PC-3 (cell line): ENCODE results near the gene ZBTB16. TPM values are rescaled to one million over a fixed set of nuclear protein-coding genes. Genes with fewer than 3 reads are reported as not detected.

Experiments
- ATAC-seq: fragments of 200-7000 bp; cut with Tn5 transposase; 2 replicates; pipeline ENCODE4 v1.9.1; 2020; ENCODE audit warnings: mild to moderate bottlenecking, moderate library complexity
- BruUV-seq: library from RNA; stranded (reverse); fragments of 400-500 nt; replicated peaks from 2 replicates; lab custom pipeline; 2021; lab: Mats Ljungman, UMichigan
- CTCF ChIA-PET: fragments of 300-600 bp; sonication (Branson Sonifier 250); formaldehyde crosslinking; loops from one replicate; lab custom pipeline; 2022; ENCODE audit warnings: antibody characterized with exemption; lab: Charles Lee
- POLR2A ChIA-PET: fragments of 300-600 bp; sonication (Branson Sonifier 250); formaldehyde crosslinking; loops from one replicate; lab custom pipeline; 2022; ENCODE audit warnings: antibody characterized with exemption; ENCODE audit not compliant: unreplicated experiment; lab: Charles Lee
- DNase-seq: peaks from one replicate; pipeline ENCODE4 v3.0.0-alpha.2; 2015
- H2AFZ ChIP-seq: fragments of 300-600 bp; sonication (generic); 2 replicates; pipeline ENCODE4 v1.6.0; 2016; ENCODE audit warnings: antibody characterized with exemption, low read length
- H3F3A ChIP-seq: fragments of 300-600 bp; sonication (generic); one replicate; pipeline ENCODE4 v1.6.0; 2017; ENCODE audit warnings: antibody characterized with exemption, low read length, control low read depth, mild to moderate bottlenecking; ENCODE audit not compliant: unreplicated experiment
- H3K27ac ChIP-seq: fragments of 300-600 bp; sonication (generic); 2 replicates; pipeline ENCODE4 v1.5.1; 2016; ENCODE audit warnings: mild to moderate bottlenecking, low read length
- H3K27me3 ChIP-seq: fragments of 300-600 bp; sonication (generic); 2 replicates; pipeline ENCODE4 v1.6.1; 2016; ENCODE audit warnings: low read length, mixed read lengths
- H3K36me3 ChIP-seq: fragments of 300-600 bp; sonication (generic); 2 replicates; pipeline ENCODE4 v1.6.1; 2016; ENCODE audit warnings: low read depth, mixed run types, low read length, mixed read lengths
- H3K4me1 ChIP-seq: fragments of 300-600 bp; sonication (generic); 2 replicates; pipeline ENCODE4 v1.5.1; 2016; ENCODE audit warnings: low read length; ENCODE audit not compliant: insufficient read depth
- H3K4me2 ChIP-seq: fragments of 300-600 bp; sonication (generic); 2 replicates; pipeline ENCODE4 v1.6.0; 2016; ENCODE audit warnings: low read length
- H3K4me3 ChIP-seq: fragments of 300-600 bp; sonication (generic); 2 replicates; pipeline ENCODE4 v1.5.1; 2016; ENCODE audit warnings: mild to moderate bottlenecking, low read length, mixed read lengths
- H3K79me2 ChIP-seq: fragments of 300-600 bp; sonication (generic); 2 replicates; pipeline ENCODE4 v1.6.1; 2017; ENCODE audit warnings: low read length, mixed read lengths
- H3K9ac ChIP-seq: fragments of 300-600 bp; sonication (generic); 2 replicates; pipeline ENCODE4 v1.6.0; 2016; ENCODE audit warnings: mild to moderate bottlenecking, low read length
- H3K9me2 ChIP-seq: fragments of 300-600 bp; sonication (generic); replicated peaks from 2 replicates; pipeline ENCODE4 v1.6.1; 2016; ENCODE audit warnings: mixed run types, low read length, mixed read lengths
- H3K9me3 ChIP-seq: fragments of 300-600 bp; sonication (generic); 2 replicates; pipeline ENCODE4 v1.6.1; 2016; ENCODE audit warnings: low read length, mixed read lengths
- H4K20me1 ChIP-seq: fragments of 300-600 bp; sonication (generic); 2 replicates; pipeline ENCODE4 v1.6.1; 2016; ENCODE audit warnings: low read length, mixed read lengths
- CTCF ChIP-seq: fragments of 300-600 bp; sonication (generic); conservative IDR thresholded peaks from 2 replicates; pipeline ENCODE4 v1.5.1; 2017; ENCODE audit warnings: antibody characterized with exemption, low read depth, mild to moderate bottlenecking, low read length
- EZH2 ChIP-seq: fragments of 300-600 bp; sonication (generic); IDR thresholded peaks from one replicate; pipeline ENCODE4 v1.6.1; 2017; ENCODE audit warnings: antibody characterized with exemption, mild to moderate bottlenecking, low read length; ENCODE audit not compliant: unreplicated experiment
- EZH2phosphoT487 ChIP-seq: fragments of 300-600 bp; sonication (generic); IDR thresholded peaks from 2 replicates; pipeline ENCODE4 v1.6.1; 2018; ENCODE audit warnings: mild to moderate bottlenecking, antibody characterized with exemption, low read length, borderline replicate concordance
- intact Hi-C: fragments of 100-400 bp; cut with micrococcal nuclease; formaldehyde crosslinking; loops from 2 replicates; pipeline ENCODE4 v1.9.0; 2023
- total RNA-seq: library from RNA; depleted of rRNA; stranded (reverse); fragments of >200 nt; gene quantifications from 2 replicates; pipeline ENCODE4 v1.2.3, GENCODE V29; 2014

Gene ZBTB16
- total RNA-seq, 1 experiment from 2014 or later = not detected

GRCh38 chr11:114019046-114019445 lies 40.5 kb upstream of the ZBTB16 start:
- DNase-seq (no peak), ATAC-seq (no peak)
- Histone ChIP-seq H4K20me1 (no peaks in the 10 kb centered on the region), H3K4me2 (no peak overlapping the region), H3K27ac (no peak overlapping the region), H3K4me3 (no peak overlapping the region), H3K27me3 (peaks cover 3% of the 10 kb centered on the region; the same call in 1 of the 2 replicates), H3K9me3 (no peaks in the 10 kb centered on the region), H3F3A (no peaks in the 10 kb centered on the region), H3K79me2 (no peaks in the 10 kb centered on the region), H3K9ac (no peak overlapping the region), H3K9me2 (no peaks in the 10 kb centered on the region), H3K36me3 (no peaks in the 10 kb centered on the region), H2AFZ (no peak overlapping the region), H3K4me1 (no peaks in the 10 kb centered on the region)
- intact Hi-C loops = no loop called here
- POLR2A ChIA-PET = no interaction called here
- no peak for TF ChIP-seq EZH2
- TF ChIP-seq CTCF = no peak
- TF ChIP-seq EZH2phosphoT487 = no peak
- CTCF ChIA-PET = no interaction called here
- BruUV-seq = no TSS peak

GRCh38 chr11:114019574-114019973 lies 39.9 kb upstream of the ZBTB16 start:
- no peak overlapping the region for H3K4me3 ChIP-seq
- intact Hi-C loops = no loop called here
- BruUV-seq = no TSS peak
- H3K9me3 ChIP-seq = no peaks in the 10 kb centered on the region
- no peaks in the 10 kb centered on the region for H4K20me1 ChIP-seq
- H3K36me3 ChIP-seq = no peaks in the 10 kb centered on the region
- H3F3A ChIP-seq = no peaks in the 10 kb centered on the region
- no peaks in the 10 kb centered on the region for H3K9me2 ChIP-seq
- H3K4me2 ChIP-seq = no peak overlapping the region
- H2AFZ ChIP-seq = no peak overlapping the region
- ChIA-PET CTCF (no interaction called here), POLR2A (interaction anchor here (0.6 kb wide), 1 partner anchor 294 kb away, joined by 7 read pairs; no protein-coding TSS in a partner anchor)
- H3K79me2 ChIP-seq = no peaks in the 10 kb centered on the region
- H3K9ac ChIP-seq = no peak overlapping the region
- no peak for TF ChIP-seq EZH2phosphoT487
- no peak for TF ChIP-seq EZH2
- TF ChIP-seq CTCF = no peak
- H3K27ac ChIP-seq = no peak overlapping the region
- H3K4me1 ChIP-seq = no peaks in the 10 kb centered on the region
- ATAC-seq = no peak
- H3K27me3 ChIP-seq = peaks cover 3% of the 10 kb centered on the region
- DNase-seq = no peak

GRCh38 chr11:114025329-114025907 lies 34.1 kb upstream of the ZBTB16 start:
- no TSS peak for BruUV-seq
- CTCF ChIA-PET = no interaction called here

More at GRCh38 chr11:114025329-114025907, 34.1 kb upstream of the ZBTB16 start:
- no peak overlapping the region for H3K27ac ChIP-seq
- H3K27me3 ChIP-seq = peaks cover 15% of the 10 kb centered on the region
- no peaks in the 10 kb centered on the region for H3K9me2 ChIP-seq
- H3K4me1 ChIP-seq = no peaks in the 10 kb centered on the region
- H2AFZ ChIP-seq = no peak overlapping the region
- no peaks in the 10 kb centered on the region for H3K9me3 ChIP-seq
- DNase-seq = no peak
- POLR2A ChIA-PET = no interaction called here
- H3F3A ChIP-seq = no peaks in the 10 kb centered on the region
- TF ChIP-seq EZH2phosphoT487 (no peak), CTCF (no peak), EZH2 (no peak)
- H3K4me3 ChIP-seq = no peak overlapping the region
- no peaks in the 10 kb centered on the region for H4K20me1 ChIP-seq
- intact Hi-C loops = no loop called here
- H3K36me3 ChIP-seq = no peaks in the 10 kb centered on the region
- ATAC-seq = no peak
- no peak overlapping the region for H3K4me2 ChIP-seq
- no peak overlapping the region for H3K9ac ChIP-seq
- no peaks in the 10 kb centered on the region for H3K79me2 ChIP-seq
